ENCODE measurements around the gene NES.

Gene NES

DNA sequence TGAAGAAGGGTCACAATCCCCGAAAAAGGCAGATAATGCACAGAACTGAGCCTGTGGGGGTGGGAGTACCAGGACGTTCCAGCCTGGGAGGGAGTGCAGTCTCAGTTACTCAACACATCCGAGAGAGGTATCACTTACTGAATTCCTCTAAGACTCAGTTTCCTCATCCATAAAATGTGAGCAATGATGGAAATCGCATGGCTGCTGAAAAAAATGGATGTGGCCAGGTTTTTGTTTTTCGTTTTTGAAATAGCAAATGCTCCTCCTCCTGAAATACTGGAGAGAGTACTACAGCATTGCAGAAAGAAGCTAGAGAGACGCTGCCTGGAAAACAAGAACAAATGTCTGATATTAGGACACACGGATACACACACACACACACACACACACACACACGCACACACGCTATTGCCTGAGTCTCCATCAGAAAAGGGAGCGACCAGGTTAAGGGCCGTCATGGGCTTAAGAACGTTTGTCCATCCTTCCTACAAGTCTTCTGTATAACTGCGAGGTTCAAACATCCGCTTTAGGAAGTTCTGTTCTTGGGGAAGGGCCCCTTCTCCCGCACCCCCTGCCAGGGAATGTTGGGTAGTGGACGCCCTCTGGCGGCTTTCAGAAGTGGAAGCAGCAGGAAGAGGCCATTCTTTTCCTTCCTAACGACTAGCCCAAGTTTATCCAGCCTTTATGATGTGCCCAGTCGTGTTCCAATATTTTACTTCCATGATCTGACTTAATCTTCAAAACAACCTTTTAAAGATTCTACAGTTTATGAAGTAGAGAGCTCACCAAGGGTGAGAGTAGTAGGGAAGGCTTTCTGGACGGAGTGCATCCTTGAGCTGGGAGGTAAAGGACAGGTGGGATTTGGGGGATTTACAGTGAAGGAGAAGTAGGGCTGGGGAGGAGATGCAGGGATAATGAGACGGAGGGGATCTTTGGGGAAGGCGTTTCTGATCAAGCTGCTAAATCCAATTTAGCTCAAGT is 699 bp upstream of the NES start:
- peak; percentile 93 for DNase-seq

DNA sequence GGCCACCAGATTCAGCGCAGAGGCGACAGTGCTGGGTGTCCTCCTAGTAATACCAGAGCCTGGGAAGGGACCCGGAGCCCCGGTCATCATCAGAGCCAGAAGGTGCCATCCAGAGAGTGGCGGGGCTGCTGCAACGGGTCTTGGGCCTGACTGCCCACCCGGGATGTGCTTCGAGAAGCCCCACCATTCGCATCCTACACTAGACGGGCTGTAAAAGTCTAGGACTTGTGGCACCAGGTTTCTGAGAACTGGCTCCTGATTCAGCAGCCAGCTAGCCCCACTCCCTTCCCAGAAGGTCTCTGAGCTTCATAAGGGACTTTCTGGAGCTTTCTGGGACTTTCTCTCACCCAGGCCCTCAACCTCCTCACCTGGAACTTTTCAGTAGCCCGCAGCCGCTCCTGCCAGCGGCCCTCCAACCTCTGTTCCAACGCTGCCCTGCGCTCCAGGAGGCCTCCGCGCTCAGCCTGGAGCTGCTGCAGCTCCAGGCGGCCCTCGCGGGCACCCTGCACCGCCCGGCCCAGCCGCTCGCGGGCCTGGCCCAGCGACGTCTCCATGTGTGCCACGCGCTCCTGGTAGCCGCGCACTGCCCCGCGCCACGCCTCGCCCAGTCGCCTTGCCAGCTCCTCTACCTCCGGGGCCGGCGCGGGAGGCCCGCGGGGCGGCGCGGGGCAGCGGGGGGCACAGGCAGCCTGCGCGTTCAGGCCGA is 940 bp downstream of the NES start:
- peak; percentile 71 for DNase-seq

DNA sequence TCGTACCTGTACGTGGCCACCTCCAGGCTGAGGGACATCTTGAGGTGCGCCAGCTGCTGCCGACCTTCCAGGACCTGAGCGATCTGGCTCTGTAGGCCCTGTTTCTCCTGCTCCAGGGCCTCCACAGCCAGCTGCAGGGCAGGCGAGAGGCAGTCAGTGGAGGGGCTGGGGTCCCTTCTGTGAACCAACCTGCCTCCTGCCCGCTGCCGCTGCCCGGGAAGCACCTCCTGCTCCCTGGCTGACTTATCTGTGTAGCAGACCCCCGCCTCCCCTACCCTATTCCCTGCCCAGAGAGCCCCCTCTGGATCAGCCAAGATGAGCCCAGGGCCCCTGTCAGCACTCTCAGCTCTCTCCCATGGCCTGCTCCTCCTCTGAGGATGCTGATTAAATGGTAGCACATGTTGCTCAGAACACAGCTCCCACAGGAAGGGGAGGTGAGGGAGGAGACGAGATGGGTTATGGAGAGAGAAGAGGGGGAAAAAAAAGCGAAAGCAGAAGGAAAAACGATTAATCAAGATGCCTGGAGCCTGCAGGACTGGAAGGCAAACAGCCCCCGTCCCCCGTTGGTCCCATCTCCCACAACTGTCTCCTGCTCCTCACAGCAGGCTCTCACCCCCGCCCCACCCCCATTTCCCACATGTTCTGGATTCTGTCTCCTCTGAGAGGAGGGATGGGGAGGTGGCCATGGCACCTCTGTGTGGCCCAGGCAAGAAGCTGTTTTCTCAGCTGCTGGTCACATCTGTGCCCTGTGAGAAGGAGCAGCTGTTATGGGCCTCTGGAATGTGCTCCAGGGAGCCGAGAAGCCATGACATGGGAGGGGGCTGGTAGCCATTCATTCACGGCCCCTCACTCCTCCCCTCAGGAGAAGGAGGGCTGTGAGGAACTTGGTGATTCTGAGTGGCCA is 1.7 kb downstream of the NES start:
- peak; percentile 62 for DNase-seq

DNA sequence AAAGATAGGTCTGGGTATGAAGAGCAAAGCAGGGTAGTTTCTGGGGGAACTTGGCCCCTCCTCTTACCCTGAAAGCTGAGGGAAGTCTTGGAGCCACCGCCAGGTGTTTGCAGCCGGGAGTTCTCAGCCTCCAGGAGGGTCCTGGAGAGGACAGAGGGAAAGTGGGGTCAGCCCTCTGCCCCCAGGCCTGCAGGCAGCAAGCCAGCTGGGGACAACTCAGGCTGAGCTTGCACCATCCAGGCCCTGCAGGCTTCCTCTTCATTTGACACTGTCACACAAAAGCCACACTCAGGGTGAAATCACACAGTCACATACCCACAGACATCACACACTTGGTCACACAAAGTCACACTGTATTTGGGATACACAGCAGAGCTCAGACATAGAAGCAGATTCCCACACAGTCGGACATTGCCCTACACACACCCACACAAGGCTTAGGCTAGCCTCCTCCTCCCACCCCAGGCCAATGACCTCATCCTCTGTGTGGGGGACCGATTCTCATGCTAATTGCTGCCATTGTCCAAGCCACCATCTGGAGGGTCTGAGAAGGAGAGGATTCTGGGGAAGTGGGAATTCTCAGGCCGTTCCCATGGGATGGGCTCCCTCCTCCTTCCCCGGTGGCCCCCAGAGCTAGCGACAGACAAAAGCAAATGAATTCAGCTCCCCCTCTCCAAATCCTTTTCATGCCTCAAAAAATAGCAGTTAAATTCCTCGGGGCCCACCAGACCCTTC is 3.7 kb downstream of the NES start:
- DNase-seq: no peak

DNA sequence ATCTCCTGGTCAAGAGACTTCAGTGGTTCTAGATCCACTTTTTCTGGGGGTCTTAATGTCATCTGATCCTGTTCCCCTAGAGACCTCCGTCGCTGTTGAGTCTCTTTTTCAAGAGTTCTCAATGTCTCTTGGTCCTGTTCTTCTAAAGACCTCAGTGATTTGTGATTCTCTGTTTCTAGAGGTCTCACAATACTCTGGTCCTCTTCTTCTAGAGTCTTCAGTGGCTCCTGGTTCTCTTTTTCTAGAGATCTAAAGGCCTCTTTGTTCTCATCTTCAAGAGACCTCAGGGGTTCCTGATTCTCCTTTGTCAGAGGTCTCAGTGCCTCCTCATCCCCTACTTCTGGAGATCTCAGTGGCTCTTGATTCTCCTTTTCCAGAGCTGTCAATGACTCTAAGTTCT is 5.4 kb downstream of the NES start:
- no peak for DNase-seq

DNA sequence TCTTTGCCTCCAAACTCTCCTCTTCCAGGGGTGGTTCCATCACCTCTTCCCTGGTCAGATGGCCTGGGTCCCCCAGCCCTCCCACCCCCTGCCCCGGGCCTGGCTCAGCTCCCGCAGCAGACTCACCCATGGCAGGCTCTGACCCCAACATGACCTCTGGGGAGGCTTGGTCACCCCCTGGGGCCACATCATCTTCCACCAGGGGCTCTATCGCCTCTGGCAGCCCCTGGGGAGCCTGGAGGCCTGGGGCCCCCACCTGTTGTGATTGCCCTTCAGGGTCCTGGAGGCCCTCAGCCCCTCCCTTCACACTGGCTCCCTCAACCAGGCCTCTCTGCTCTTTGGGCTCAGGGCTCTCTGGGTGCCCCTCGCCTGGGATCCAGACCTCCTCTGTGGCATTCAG is 6.4 kb downstream of the NES start:
- DNase-seq: no peak

DNA sequence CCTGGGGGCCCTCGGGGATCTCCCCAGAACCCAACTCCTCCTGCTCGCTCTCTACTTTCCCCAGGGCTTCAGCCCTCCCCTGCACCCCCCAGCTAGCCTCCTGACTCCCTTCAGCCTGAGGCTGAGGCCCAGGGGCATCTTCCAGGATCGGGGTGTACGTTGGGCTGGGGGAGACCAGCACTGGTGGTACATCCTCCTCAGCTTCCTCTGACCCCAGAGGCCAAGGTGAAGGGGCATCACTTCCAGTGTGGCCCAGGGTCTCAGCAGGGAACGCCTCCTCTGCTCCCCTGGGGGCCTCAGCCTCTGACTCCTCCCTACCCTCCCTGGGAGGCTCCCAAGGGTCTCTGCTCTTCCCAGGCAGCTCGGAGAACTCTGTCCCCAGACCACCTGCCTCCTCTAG is 6.8 kb downstream of the NES start:
- DNase-seq: no peak

DNA sequence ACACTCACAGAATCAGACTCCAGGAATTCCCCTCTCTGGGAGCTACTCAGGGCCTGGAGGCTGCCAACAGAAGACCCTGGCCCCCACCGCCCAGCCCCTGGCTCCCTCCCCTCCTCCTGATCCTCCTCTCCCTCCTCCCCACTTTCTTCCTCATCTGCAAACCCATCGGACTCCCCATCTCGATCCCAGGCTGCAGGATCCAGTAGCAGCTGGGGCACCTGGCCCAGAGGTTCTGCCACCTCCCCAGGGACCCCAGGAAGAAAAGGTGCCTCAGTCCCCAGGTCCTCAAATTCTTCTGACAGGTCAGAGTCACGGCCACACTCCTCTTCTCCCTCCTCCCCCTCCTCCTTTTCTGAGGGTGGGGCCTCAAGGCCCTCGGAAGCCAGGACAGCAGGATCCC is 7.4 kb downstream of the NES start:
- DNase-seq: no peak

DNA sequence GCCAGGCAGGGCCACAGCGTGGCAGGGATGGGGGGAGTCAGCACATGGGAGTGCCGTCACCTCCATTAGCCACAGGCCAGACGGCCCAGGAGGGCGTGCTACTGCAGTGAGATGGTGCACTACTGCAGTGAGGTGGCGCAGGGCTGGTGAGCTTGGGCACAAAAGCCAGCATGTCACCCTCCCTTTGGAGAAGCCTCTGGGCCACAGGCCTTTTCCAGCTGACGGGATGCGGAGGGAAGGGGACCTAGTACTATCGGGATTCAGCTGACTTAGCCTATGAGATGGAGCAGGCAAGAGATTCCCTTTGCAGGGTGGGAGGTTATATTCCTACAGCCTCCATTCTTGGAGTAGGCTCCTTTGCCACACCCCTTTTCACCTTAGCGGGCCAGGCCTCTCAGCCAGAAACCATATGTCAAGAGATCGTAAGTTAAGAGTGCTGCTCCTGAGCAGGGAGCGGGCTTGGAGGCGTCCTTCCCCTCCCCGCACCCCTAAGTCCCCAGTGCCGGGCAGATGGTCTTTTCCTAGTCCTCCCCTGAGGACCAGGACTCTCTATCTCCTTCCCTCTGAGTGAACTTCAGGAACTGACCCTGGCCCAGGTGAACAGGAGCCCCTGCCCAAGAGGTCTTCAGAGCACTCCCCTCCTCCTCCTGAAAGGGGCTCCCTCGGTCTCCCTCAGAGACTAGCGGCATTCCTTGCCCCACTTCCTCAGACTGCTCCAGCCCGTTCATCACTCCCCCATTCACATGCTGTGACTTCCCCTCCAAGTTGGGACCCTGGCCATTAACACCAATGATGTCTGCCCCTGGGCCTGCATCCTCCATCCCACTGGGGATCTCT is 8.2 kb downstream of the NES start:
- DNase-seq: no peak

DNA sequence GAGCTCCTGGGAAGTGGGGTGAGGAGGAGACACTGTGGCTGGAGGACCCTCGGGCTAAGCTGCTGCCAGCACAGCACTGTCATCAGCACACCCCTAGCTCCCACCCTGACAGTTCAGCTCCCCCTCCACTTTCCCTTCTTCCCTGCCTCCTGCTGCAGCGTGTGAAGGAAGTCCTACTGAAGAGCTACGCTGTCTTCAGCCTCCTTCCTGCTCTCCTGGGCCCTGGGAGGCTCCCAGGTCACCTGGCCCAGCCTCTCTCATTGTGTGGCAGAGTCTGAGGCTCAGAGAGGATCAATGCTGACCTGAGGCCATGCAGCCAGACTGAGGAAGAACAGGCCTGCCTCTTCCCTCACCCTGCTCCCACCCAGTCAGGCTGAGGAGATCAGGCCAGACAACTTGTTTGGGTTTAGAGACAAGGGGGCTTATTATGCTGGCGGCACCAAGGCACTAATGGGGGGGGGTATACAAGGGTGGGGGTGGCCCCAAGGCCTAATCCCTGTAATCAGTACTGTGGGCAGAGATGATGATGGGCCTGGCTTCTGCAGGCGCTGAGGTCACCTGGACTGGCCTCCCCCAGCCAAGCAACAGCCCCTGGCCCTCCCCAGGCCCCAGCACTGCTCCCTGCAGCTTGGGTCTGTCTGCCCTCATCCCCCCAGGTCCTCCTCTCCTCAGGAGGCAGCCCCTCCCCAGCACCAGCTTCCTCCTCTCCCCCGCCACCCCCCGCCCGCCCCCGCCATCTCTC is 9.1 kb downstream of the NES start:
- peak; percentile 43 for DNase-seq

DNA sequence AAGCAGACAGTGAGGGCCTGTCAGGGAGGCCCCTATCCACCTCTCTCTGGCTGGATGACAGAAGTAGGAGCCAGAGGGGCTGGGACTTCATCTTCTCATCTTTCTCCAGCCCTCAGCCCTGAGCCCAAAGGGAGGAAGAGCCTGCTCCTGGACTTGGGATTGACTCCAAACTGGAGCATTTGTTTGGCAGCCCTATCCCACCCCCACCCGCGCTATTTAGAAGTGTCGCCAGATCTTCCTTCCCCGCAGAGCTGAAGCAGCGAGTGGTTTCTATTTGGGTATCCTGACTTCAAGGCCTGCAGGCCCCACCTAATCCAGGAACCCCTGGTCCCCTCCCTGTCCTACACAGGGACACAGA is 9.6 kb downstream of the NES start:
- DNase-seq: no peak

DNA sequence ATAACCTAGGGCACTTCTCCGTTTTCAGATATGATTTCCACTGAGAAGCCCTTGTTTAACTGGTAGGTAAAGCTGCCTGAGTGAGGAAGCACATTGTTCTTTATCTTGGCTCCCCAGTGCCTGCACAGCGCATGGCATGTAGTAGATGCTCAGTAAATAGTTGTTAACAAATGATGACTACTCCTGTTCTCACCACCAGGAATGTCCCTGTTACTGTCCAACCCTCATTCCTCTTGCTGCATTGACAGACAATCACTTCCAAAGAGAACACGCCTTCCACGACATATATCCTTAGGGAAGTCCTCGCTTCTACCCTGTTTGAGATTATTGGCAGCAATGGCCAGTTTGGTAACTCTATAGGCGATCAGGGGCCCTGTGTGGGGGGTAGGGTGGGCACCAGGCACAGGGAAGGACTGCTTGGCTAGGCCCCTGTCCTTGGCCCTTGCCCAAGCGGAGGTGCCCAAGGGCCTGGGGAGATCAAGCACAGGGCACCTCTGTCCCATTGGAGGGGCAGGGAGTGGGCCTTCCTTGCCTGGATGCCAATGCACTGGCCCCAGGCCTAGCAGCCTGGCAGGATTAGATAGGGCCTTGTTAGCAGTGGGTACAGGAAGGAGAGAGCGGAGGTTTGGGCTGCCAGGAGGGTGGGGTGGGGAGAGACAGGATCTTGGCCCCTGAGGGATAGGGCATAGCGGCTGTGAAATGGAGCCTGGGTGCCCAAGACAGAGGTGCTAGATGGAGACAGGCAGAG is 10.2 kb downstream of the NES start:
- DNase-seq: no peak

DNA sequence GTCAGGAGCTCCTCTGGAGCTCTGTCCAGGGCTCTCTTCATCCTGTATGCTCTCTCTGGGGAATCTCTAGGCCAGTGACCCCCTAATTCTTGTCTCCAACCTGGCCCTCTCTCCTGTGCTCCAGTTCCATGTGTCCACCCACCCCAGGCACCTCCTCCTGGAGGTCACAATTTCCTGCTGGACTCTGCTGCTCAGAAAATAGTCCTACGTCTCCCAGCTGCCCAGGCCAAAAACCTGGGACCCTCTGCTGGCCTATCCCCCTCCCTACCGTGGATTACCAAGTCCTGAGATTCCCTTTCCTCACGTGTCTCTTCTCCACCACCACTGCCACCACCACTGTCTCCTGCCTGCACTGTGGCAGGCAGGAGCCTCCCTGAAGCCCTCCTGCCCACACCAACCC is 11.7 kb downstream of the NES start:
- no peak for DNase-seq

DNA sequence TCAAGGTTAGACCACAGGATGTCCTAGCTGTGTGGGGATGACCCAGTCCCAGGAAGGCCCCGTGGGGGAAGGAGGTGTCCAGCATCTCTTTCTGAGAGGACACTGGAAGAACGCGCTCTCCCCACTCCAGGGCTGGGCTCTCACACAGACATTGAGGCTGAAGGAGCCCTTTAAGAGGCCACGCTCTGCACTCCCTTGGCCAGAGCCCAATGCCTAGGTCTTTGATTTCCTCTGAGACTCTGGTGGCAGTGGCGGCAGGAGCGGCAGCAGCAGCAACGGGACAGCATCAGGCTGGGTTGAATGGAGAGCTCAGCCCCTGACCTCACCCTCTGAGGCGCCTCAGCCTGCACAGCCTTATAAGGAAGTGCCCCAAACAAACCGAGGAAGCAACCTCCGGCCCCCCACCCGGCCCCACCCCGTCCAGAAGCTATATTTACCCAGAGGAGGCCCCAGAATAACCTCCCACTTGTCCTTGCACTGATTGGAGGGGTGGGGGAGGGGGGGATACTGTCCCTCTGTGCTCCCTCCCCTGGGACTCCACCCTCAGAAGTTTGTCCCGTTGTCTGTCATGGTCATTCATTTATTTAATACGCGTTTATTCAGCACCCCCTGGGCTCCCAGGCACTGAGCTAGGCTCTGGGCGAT is 12.3 kb downstream of the NES start:
- DNase-seq: peak; percentile 84

DNA sequence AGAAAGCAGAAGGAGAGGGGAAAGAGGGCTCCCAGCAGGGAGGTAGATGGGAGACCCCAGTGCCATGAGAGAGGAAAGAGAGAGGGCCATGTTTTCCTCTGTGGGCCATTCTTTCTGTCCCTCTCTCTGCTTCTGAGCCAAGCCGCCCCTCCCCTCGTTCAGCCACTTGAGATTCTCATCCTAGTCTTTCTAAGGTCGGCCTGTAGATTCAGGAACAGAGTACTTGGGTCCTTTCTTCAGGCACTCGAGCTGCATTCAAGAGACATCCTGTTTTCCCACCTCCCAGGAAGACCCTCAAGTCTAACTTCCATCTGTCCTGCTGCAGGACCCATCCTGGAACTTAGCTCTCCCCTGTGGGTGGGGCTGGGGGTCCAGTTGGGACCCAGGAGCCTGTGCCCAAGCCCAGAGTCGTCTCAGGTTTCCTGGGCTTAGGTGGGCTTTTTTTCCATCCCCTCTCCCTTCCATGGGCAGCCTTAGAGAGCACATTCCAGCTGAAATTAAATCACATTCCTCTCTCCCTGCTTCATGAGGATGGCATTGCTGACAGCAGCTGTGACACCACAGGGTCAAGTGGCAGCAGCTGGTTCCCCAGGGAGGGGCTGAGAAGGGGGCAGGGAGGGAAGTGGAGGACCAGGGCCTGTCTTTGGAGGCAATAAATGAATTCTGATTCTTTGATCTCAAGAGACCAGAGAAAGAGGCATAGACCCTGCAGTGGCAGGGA is 13.0 kb downstream of the NES start:
- DNase-seq: peak; percentile 86

DNA sequence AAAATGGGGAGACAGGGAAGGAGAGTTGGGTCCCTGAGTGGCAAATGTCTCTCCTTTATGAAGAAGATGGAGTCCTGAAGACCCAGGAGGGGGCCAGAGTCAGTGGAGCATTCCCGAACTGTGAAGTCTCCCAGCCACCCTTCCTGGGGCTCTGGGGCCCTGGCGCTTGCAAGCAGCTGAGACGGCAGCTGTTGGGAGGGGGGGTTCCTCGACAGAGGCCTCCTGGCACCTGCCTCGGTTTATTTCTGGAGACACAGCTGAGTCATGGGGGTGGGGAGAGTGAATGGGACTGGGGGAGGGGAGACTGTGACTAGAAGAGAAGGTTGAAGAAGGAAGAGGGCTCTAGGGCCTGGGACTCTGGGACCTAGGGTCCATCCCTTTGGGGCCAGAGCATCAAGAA is 14.0 kb downstream of the NES start:
- peak; percentile 85 for DNase-seq

DNA sequence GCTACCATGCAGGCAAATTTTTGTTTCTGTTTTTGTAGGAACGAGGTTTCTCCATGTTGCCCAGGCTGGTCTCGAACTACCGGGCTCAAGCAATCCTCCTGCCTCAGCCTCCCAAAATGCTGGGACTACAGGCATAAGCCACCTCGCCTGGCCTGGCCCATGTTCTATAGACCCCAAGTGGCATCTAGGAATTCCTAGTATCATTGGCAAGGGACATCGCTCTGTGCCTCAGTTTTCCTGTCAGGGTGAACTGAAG is 14.5 kb downstream of the NES start:
- DNase-seq: no peak

DNA sequence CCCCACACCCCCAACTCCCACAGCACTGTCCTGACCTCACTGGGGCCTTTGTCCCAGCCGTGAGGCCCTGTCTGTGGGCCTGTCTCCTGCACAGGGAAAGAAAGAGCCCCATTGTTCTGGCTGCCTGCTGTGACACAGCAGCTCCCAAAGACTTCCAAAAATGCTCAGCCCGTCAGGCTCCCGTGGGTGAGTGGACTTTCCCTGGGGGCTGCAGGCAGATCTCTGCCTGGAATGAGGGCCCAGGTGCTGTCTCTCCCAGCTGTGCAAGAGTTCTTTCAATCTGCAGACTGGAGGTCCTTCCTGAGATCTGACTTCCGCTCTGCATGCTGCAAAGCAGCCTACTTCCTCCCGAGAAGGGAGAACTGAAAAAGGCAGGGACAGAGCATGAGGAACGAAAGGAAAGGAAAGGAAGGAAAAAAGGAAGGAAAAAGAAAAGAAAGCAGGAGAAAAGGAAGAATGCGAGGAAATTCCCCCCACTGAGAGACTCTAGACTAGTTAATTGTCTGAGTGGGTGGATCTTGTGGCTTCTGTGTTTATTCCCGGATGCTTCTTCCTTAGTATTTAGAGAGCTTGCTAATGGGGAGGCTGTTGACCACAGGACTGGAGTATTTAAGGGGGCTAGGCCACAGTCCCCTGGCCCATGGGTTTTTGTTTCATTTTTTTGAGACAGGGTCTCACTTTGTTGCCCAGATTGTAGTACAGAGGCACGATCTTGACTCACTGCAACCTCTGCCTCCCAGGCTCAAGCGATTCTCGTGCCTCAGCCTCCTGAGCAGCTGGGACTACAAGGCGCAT is 15.0 kb downstream of the NES start:
- DNase-seq: peak; percentile 56

Measured in DMS53 (cell line).